T-helper 17 cell (primary cell): ENCODE results near the gene DEPDC1. TPM values are rescaled to one million over a fixed set of nuclear protein-coding genes. Genes with fewer than 3 reads are reported as not detected.

Source experiments
- ATAC-seq: fragments of 150-1000 bp; cut with Tn5 transposase; 2 replicates; pipeline ENCODE4 v1.10.0; 2021; ENCODE audit warnings: mild to moderate bottlenecking, moderate library complexity
- DNase-seq, 3 donors: peaks; one replicate each; pipeline versions ENCODE4 v3.0.0 to v3.0.0-alpha.2; 2020 to 2021
- H3K9me3 ChIP-seq: one replicate; pipeline ENCODE4 v1.7.0; 2013; ENCODE audit warnings: low read length, mild to moderate bottlenecking; ENCODE audit not compliant: control insufficient read depth, poor library complexity, severe bottlenecking
- H3K27ac Mint-ChIP-seq: one replicate; pipeline ENCODE4 v1.8.0; 2022; ENCODE audit warnings: mild to moderate bottlenecking, moderate library complexity, mixed read lengths
- H3K27me3 Mint-ChIP-seq: one replicate; pipeline ENCODE4 v1.8.0; 2022; ENCODE audit warnings: mixed read lengths
- H3K36me3 Mint-ChIP-seq: one replicate; pipeline ENCODE4 v1.8.0; 2022; ENCODE audit warnings: low read depth, mixed read lengths
- H3K4me1 Mint-ChIP-seq: one replicate; pipeline ENCODE4 v1.8.0; 2022; ENCODE audit warnings: mild to moderate bottlenecking, mixed read lengths
- H3K4me3 Mint-ChIP-seq: one replicate; pipeline ENCODE4 v1.8.0; 2022; ENCODE audit warnings: mild to moderate bottlenecking, moderate library complexity, mixed read lengths
- total RNA-seq, 4 donors: library from RNA in 2 of 4; stranded (reverse) in 2 of 4; gene quantifications; one replicate each; pipeline ENCODE4 v1.2.3 and lab custom pipeline; 2022 to 2026

DEPDC1 gene
- total RNA-seq (under 1 TPM in 1 of 2 donors, not detected in 1; 0.16 TPM), total RNA-seq (lab: John Stamatoyannopoulos, UW) (0.15 to 0.70 reads per million in 2 donors)

- no peaks in the 10 kb centered on the region for H3K36me3 Mint-ChIP-seq
- H3K4me1 Mint-ChIP-seq, result peaks cover 20% of the 10 kb centered on the region
- peak within 1 kb of the TSS; percentile 59 for H3K27ac Mint-ChIP-seq
- peak; percentile 94 for ATAC-seq
- peak; percentile 57 to 74 (median 69) for DNase-seq
- peak within 1 kb of the TSS; percentile 90 for H3K4me3 Mint-ChIP-seq
- no peaks in the 10 kb centered on the region for H3K9me3 ChIP-seq
- H3K27me3 Mint-ChIP-seq, result peaks cover 5% of the 10 kb centered on the region
These were observed at the start of gene DEPDC1 for GRCh38 chr1:68496680-68497357. Gene DEPDC1 (minus strand): TSS chr1:68497082. CDS start chr1:68496999, 83 bp downstream.

GRCh38 chr1:68544651-68545050, 47.8 kb upstream of the DEPDC1 start:
- H3K4me3 Mint-ChIP-seq, result no peak overlapping the region

GRCh38 chr1:68542586-68542985, 45.7 kb upstream of the DEPDC1 start:
- ATAC-seq (no peak), DNase-seq (no peak)
- H3K36me3 Mint-ChIP-seq, result no peaks in the 10 kb centered on the region
- H3K27me3 Mint-ChIP-seq, result peaks cover 17% of the 10 kb centered on the region
- H3K9me3 ChIP-seq, result no peaks in the 10 kb centered on the region
- H3K27ac Mint-ChIP-seq, result no peak overlapping the region
- H3K4me3 Mint-ChIP-seq, result no peak overlapping the region
- no peaks in the 10 kb centered on the region for H3K4me1 Mint-ChIP-seq

More at GRCh38 chr1:68544651-68545050, 47.8 kb upstream of the DEPDC1 start:
- no peaks in the 10 kb centered on the region for H3K9me3 ChIP-seq
- Mint-ChIP-seq H3K27ac (no peak overlapping the region), H3K36me3 (no peaks in the 10 kb centered on the region), H3K4me1 (no peaks in the 10 kb centered on the region), H3K27me3 (peaks cover 17% of the 10 kb centered on the region)
- DNase-seq (no peak), ATAC-seq (no peak)

GRCh38 chr1:68538941-68539340, 42.1 kb upstream of the DEPDC1 start:
- ATAC-seq, result no peak
- Mint-ChIP-seq H3K4me1 (no peaks in the 10 kb centered on the region), H3K27me3 (peaks cover 12% of the 10 kb centered on the region), H3K36me3 (no peaks in the 10 kb centered on the region), H3K4me3 (no peak overlapping the region), H3K27ac (no peak overlapping the region)
- no peaks in the 10 kb centered on the region for H3K9me3 ChIP-seq
- no peak for DNase-seq

GRCh38 chr1:68528243-68528642, 31.4 kb upstream of the DEPDC1 start:
- H3K27me3 Mint-ChIP-seq, result peaks cover 9% of the 10 kb centered on the region
- H3K9me3 ChIP-seq, result no peaks in the 10 kb centered on the region
- ATAC-seq, result no peak
- no peaks in the 10 kb centered on the region for H3K4me1 Mint-ChIP-seq
- no peak overlapping the region for H3K27ac Mint-ChIP-seq
- H3K36me3 Mint-ChIP-seq, result peaks cover 1% of the 10 kb centered on the region
- no peak for DNase-seq
- no peak overlapping the region for H3K4me3 Mint-ChIP-seq

- no peak overlapping the region for H3K27ac Mint-ChIP-seq
- no peaks in the 10 kb centered on the region for H3K9me3 ChIP-seq
- no peak for ATAC-seq
- H3K27me3 Mint-ChIP-seq, result peaks cover 9% of the 10 kb centered on the region
- H3K4me1 Mint-ChIP-seq, result no peaks in the 10 kb centered on the region
- no peak for DNase-seq
- no peaks in the 10 kb centered on the region for H3K36me3 Mint-ChIP-seq
- no peak overlapping the region for H3K4me3 Mint-ChIP-seq
These were observed 28.9 kb upstream of the DEPDC1 start for GRCh38 chr1:68525781-68526180.

- no peaks in the 10 kb centered on the region for H3K36me3 Mint-ChIP-seq
- no peak for ATAC-seq
- no peaks in the 10 kb centered on the region for H3K4me1 Mint-ChIP-seq
- peaks cover 21% of the 10 kb centered on the region for H3K27me3 Mint-ChIP-seq
- no peak overlapping the region for H3K4me3 Mint-ChIP-seq
- DNase-seq, result no peak
- H3K27ac Mint-ChIP-seq, result no peak overlapping the region
- H3K9me3 ChIP-seq, result no peaks in the 10 kb centered on the region
These were observed 24.4 kb upstream of the DEPDC1 start for GRCh38 chr1:68521286-68521685.

- DNase-seq (no peak), ATAC-seq (no peak)
- no peaks in the 10 kb centered on the region for H3K9me3 ChIP-seq
- Mint-ChIP-seq H3K36me3 (no peaks in the 10 kb centered on the region), H3K4me3 (no peak overlapping the region), H3K27me3 (peaks cover 11% of the 10 kb centered on the region), H3K4me1 (no peaks in the 10 kb centered on the region), H3K27ac (no peak overlapping the region)
These were observed 19.2 kb upstream of the DEPDC1 start for GRCh38 chr1:68516066-68516465.

GRCh38 chr1:68511254-68511653, 14.4 kb upstream of the DEPDC1 start:
- no peak overlapping the region for H3K4me3 Mint-ChIP-seq

GRCh38 chr1:68506386-68506785, 9.5 kb upstream of the DEPDC1 start:
- Mint-ChIP-seq H3K27ac (no peak overlapping the region), H3K4me3 (no peak overlapping the region), H3K4me1 (no peaks in the 10 kb centered on the region), H3K27me3 (no peaks in the 10 kb centered on the region), H3K36me3 (no peaks in the 10 kb centered on the region)
- no peaks in the 10 kb centered on the region for H3K9me3 ChIP-seq
- no peak for DNase-seq
- ATAC-seq, result no peak

More at GRCh38 chr1:68511254-68511653, 14.4 kb upstream of the DEPDC1 start:
- Mint-ChIP-seq H3K27ac (no peak overlapping the region), H3K36me3 (no peaks in the 10 kb centered on the region), H3K27me3 (no peaks in the 10 kb centered on the region), H3K4me1 (no peaks in the 10 kb centered on the region)
- ATAC-seq, result no peak
- no peaks in the 10 kb centered on the region for H3K9me3 ChIP-seq
- no peak for DNase-seq

- ATAC-seq (no peak), DNase-seq (no peak)
- Mint-ChIP-seq H3K4me1 (peaks cover 6% of the 10 kb centered on the region), H3K27me3 (no peaks in the 10 kb centered on the region), H3K4me3 (no peak overlapping the region), H3K27ac (no peak overlapping the region), H3K36me3 (no peaks in the 10 kb centered on the region)
- no peaks in the 10 kb centered on the region for H3K9me3 ChIP-seq
These were observed 6.2 kb upstream of the DEPDC1 start for GRCh38 chr1:68503085-68503484.

GRCh38 chr1:68497358-68497698, 446 bp upstream of the DEPDC1 start:
- peak overlapping the region; percentile 90 for H3K4me3 Mint-ChIP-seq
- H3K36me3 Mint-ChIP-seq, result no peaks in the 10 kb centered on the region
- ATAC-seq (peak; percentile 6), DNase-seq (no peak)
- peaks cover 20% of the 10 kb centered on the region for H3K4me1 Mint-ChIP-seq
- H3K27me3 Mint-ChIP-seq, result peaks cover 5% of the 10 kb centered on the region
- no peak overlapping the region for H3K27ac Mint-ChIP-seq
- no peaks in the 10 kb centered on the region for H3K9me3 ChIP-seq

GRCh38 chr1:68495968-68496679, 758 bp downstream of the DEPDC1 start:
- Mint-ChIP-seq H3K27ac (peak overlapping the region; percentile 59), H3K36me3 (no peaks in the 10 kb centered on the region)

More at GRCh38 chr1:68495968-68496679, 758 bp downstream of the DEPDC1 start:
- ATAC-seq, result no peak
- H3K9me3 ChIP-seq, result no peaks in the 10 kb centered on the region
- H3K4me1 Mint-ChIP-seq, result peaks cover 20% of the 10 kb centered on the region
- DNase-seq, result peak in 1 of 3 donors; percentile 10
- peak overlapping the region; percentile 90 for H3K4me3 Mint-ChIP-seq
- H3K27me3 Mint-ChIP-seq, result peaks cover 5% of the 10 kb centered on the region
